HG03103 (cell line): ENCODE measurements around the gene IL24.
"Not testable (repeated sequence)": the region's sequence is repeated elsewhere in the genome, so short reads cannot be mapped to it uniquely, and the experiment has no call there.

Source experiments
- ATAC-seq: cut with Tn5 transposase; IDR thresholded peaks from one replicate; pipeline ENCODE4 v1.9.1; 2021; ENCODE audit warnings: low read depth; ENCODE audit not compliant: unreplicated experiment

Gene IL24

DNA sequence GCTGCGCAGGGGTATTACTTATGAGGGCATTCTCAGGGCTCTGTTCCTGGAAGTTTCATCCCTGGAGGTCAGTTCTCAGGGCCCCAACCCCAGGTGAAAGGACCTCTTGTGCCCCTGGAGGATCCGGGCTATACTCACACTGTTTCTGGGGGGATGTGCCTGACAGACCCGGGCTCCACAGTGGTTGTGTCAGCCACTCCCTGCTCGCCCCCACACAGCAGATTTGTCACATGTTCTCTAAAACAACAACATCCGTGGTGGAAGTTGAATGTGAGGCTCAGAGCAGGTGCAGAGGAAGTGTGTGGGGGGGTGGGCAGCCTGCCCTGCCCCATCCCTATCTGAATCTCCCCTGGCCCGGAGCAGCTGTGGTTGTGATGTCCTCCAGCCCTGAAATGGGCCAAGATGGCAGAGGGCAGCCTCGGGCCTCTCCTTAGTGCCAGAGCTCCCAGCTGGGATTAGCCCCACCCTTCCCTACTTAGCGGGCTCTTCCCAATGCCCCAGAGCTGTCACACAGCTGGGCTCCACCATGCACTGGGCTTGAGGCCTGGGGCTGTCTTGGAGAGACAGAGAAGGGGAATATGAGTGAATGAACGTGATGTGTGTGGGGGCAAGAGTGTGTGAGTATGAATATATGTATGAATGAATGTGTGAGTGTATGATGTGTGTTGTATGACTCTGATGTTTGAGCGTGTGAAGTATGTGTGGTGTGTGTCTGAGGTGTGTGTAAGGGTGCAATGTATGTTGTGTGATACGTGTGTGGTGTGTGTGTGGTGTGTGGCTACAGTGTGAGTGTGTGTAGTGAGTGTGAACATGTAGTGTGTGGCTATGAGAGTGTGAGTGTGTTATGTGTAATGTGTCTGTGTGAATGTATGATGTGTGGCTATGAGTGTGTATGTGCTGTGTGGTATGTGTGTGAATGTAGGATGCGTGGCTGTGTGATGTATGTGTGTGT, 26.0 kb downstream of the IL24 start:
- peak; percentile 39 for ATAC-seq

- ATAC-seq = not testable (repeated sequence)
Measured at GRCh38 chr1:206923961-206924557, 26.8 kb downstream of the IL24 start.

DNA sequence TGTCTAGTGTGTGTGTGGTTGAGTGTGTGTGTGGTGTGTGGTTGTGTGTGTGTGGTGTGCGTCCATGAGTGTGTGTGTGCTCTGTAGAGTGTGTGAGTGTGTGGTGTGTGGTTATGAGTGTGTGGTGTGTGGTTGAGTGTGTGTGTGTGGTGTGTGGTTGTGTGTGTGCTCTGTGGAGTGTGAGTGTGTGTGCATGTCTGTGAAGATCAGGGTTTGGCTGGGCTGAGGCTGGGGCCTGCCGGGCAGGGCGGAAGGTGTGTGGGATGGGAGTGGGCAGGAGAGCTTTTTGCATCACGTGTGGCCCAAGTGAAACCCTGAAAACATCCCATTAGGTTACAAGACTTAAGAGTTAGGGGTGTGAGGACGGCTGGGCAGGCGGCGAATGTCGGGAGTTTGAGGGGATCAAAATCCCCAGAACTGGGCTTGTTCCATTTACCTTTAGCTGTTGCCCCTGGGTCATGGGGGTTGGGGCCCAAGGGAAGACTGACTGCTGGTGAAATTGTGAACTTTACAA, 27.4 kb downstream of the IL24 start:
- ATAC-seq = peak; percentile 20

GRCh38 chr1:206925106-206925736, 28.0 kb downstream of the IL24 start:
- ATAC-seq = peak; percentile 44

GRCh38 chr1:206926286-206926685, 29.0 kb downstream of the IL24 start:
- no peak for ATAC-seq

DNA sequence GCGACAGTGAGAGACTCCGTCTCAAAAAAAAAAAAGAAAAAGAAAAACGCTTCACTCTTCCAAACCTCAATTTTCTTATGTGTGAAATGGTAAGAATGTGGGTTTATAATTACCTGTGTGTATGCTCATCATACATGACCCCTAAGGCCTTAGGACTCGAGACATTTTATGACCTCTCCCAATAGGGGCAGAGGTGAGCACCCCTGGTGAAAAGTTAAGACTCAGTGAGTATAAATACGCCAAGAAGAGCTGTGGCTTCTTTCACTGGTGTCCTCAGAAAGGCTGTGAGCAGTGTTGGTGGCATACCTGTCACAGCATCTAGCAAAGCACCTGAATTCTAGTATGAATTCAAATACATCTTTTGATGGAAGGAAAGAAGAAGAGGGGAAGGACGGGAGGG, 32.3 kb downstream of the IL24 start:
- no peak for ATAC-seq

DNA sequence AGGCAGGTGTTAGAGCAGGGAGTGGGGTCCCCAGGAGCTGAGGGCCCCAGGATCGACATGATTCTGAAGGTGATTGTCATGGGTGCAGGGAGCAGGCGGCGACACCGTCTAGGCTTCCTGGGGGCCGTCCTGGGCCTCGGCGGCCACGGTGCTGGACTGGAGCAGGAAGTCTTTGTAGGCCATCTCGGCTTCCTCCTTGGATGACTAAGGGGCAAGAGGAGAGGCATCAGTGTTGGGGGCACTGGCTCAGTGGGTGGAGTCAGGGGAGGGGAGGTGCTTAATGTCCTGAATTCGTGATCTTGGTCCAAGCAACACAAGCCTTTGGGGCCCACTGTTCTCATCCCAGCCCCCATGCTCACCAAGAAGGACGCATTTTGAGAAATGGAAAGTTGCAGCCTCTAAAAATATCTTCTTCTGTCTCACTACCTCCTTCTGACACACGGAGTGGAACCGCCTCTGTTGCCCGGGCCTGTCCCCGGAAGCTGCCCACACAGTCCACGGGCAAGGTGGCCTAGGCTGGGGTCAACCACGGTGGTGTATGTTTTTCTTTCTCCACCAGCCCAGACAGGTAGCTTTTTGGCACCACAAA, 33.1 kb downstream of the IL24 start:
- peak; percentile 69 for ATAC-seq

DNA sequence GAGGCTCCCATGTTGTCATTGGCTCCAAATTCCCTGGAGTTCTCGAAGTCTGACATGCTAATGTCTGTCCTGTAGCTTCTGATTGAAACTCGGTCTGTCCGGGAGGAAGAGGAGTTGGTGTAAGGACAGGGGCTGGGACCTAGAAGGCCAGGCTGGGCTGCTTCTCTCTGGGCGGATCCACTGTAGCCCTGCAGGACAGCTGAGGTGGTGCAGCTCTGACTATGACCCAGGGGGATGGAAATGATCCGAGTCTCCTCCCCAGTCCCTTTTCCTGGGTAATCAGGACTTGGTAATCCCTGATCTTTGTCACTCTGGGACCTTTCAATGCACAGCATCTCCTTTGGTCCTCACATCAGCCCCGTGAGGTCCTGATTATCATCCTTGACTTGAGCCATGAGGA, 34.5 kb downstream of the IL24 start:
- ATAC-seq = no peak

GRCh38 chr1:206932177-206932576, 34.9 kb downstream of the IL24 start:
- no peak for ATAC-seq

GRCh38 chr1:206933333-206933945, 36.2 kb downstream of the IL24 start:
- ATAC-seq = no peak

DNA sequence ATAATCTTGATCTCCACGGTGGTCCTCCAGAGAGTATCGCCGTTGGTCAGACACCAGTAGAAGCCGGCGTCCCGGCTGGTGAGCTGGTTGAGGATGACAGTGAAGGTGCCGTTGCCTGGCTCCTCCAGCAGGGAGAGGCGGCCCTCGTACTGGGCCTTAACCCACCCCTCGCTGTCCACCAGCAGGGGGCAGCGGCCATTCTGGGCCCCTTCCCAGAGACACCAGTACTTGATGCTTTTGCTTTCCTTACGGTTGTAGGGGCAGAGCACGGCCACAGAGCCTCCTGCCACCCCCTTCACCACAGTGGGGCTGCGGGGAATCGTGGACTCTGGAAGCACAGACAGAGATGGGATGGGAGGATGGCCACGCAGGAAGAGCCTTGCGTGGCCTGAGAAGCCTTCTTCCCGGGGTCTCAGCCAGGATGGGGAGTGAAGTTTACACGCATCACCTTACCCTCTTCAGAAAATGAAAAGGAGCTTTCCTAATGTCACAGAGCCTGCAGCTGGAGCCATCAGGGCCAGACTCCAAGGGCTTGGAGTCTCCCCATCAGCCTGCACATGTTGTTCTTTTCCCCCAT, 38.3 kb downstream of the IL24 start:
- ATAC-seq = no peak

DNA sequence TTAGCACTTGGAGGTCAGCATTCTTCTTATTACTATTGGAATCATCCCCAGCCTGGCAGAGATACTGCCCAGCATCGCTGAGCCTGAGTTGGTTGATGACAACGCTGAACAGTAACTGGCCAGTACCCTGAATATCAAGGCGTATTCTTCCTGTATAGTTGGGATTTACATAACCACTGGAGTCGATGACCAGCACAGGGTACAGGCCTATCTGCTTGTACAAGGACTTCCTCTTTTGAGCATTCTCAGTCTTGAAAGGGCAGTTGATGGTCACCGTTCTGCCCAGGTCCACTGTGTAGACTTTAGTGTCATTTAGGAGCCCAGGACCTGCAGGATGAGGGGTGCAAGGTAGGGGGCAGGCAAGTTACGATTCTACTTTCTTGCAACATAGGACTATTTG, 40.2 kb downstream of the IL24 start:
- ATAC-seq = no peak

GRCh38 chr1:206939131-206939530, 41.9 kb downstream of the IL24 start:
- ATAC-seq = no peak

DNA sequence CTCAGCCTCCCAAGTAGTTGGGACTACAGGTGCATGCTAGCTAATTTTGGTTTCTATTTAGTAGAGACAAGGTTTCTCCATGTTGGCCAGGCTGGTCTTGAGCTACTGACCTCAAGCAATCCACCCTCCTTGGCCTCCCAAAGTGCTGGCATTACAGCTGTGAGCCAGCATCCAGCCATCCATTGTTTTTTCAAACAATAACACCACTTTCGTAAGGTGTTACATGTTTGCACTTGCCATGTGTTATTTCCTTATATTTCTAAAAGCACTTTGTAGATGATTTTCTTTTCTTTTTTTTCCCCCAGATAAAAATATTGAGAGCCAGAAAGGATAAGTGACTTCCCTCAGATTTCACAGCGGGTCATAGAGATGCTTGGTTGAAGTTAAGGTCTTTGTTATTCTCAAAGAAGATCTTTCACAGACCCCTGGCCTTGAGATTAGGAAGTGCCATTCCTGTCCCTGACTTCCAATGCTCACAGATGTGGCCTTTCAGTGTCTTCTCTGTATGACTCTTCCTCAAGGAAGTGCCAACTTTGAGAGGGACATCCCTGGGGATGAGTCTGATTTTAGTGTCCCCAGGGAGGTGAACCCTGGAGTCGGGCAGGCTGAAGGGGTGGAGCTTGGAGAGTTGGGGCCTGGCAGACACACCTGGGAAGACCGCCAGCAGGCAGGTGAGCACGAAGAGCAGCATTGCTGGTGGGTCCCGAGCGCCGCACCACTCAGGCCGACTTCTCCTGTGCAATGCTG, 42.8 kb downstream of the IL24 start:
- no peak for ATAC-seq

DNA sequence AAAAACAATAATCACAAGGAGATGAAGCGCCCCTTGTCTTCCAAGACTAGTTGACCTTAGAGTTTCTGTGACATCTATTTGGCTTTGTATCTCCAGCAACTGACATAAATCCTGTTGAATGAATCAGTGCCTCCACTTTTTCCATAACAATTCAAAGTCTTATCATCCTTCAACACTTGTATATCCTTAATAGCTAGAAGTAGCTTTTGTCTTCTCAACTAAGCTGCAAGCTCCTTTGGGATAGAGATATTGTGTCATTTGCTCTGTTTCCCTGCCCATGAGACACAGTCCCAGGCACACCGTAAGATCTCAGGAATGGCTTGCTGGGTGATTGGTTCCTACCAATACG, 43.3 kb downstream of the IL24 start:
- ATAC-seq = no peak

- ATAC-seq = no peak
Measured at GRCh38 chr1:206941766-206942418, 44.6 kb downstream of the IL24 start.

GRCh38 chr1:206944703-206945102, 47.5 kb downstream of the IL24 start:
- no peak for ATAC-seq

DNA sequence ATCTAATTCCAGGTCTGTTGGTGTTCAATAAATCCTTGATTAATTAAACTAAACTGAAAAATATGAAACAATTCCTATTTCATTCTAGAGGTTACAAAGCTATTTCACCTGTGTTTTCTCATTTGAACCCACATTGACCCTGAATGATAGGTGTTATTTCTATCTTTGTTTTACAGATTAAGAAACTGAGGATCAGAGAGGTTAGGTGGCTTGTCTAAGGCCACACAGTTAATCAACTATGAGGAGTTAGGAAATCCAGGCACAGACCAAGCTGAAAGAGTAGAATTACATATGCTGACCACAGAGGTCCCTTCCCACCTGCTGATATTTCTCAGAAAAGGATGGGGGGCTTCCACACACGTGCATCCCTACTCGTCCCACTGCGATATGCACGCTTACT, 48.5 kb downstream of the IL24 start:
- ATAC-seq = no peak

GRCh38 chr1:206946261-206946660, 49.0 kb downstream of the IL24 start, which contains the start of gene PIGR:
Gene PIGR, minus strand, starts transcription at chr1:206946466. Its CDS starts 5,935 bp downstream, at chr1:206940531.
- no peak for ATAC-seq
